DMS 273 (cell line): Measurements from ENCODE around the gene MLST8.
A peak's percentile ranks its signal among the peaks of the same experiment; 100 is the strongest.

ENCODE experiments used
- DNase-seq: peaks from one replicate; lab custom pipeline; 2025; ENCODE audit not compliant: unreplicated experiment; lab: John Stamatoyannopoulos, UW

MLST8 gene, protein sequence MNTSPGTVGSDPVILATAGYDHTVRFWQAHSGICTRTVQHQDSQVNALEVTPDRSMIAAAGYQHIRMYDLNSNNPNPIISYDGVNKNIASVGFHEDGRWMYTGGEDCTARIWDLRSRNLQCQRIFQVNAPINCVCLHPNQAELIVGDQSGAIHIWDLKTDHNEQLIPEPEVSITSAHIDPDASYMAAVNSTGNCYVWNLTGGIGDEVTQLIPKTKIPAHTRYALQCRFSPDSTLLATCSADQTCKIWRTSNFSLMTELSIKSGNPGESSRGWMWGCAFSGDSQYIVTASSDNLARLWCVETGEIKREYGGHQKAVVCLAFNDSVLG

DNA sequence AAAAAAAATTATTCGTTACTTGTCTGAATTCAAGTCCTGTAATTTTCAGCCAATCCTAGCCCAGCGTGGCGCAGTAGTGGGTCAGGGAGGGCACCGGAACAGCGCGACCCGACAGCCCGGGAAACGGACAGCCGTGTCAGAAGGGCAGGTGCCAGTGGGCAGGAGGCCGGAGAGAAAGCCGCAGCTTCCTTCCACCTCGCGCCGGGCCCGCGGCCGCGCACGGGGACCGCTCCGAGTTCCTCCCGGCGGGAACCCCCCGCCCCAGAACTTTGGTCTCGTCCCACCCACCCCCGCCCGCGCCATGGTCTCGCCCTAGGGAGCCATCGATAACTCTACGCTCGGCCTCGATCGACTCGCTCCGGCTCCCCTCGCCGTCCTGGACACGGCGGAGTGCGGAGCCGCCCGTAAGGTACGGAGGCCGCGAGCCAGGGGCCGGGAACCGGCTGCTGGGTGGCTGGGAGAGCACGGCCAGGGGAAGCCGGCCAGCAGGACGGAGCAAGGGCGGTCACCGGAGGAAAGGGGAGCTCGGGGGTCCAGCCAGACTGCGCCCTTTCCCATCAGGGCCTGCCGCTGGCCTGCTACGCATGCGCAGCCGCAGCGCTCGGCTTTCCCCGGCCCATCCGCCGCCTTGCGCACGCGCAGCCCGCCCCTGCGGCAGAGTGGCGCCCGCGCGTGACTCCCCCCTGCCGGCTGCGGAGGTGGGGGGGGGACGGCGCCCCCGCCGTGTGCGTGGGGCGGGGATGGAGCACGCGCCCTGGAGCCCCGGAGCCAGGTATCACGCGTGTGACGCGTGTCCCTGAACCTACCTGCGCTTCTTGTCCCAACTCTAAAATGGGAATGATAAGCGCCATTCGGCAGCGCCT, at the start of gene MLST8:
Gene MLST8 (plus strand): TSS at position 351 of the 863 bp plus-strand sequence. CDS start 632 bp downstream, outside the sequence.
- DNase-seq: peak; percentile 95

- DNase-seq: peak; percentile 75
Observed at GRCh38 chr16:2155977-2156848, 49.0 kb upstream of the MLST8 start.

GRCh38 chr16:2156849-2157224, 48.4 kb upstream of the MLST8 start:
- no peak for DNase-seq

DNA sequence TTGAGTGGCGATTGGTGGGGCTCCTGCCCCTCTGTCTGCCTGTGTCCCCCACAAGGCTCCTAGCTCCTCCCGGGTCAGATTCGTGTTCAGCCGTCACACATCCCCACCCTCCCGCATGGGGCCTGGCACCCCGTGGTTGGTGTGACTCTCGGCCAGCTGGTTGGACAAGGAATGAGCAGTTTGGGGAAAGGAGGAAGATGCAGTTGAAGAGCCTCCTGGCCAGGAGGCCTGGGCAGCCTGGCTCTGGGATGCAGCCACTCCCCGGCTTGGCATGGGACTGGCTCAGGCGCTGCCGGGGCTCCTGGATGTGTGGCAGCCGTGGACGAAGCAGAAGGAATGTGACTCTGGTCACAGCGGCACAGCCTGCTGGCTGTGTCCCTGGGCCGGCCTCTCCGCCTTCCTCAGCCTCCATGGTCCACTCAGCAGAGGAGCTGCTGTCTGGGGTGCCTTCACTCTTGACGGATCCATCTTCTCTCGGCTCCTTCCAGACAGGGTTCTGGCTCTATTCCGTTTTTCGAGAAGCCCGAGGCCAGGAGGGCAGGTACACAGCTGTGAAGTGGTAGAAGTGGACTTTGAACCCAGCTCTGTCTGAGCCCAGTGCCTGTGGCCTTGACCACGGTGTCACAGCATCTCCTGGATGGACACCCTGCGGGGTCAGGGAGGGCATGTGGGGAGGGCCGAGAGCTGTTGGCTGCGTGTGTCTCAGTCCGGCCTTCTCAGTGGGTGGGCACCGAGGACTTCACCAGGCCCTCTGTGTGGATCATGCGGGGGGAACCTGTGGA, 47.6 kb upstream of the MLST8 start:
- DNase-seq: no peak

GRCh38 chr16:2158262-2158638, 47.0 kb upstream of the MLST8 start:
- DNase-seq: no peak

- no peak for DNase-seq
Observed at GRCh38 chr16:2159175-2159838, 45.9 kb upstream of the MLST8 start.

DNA sequence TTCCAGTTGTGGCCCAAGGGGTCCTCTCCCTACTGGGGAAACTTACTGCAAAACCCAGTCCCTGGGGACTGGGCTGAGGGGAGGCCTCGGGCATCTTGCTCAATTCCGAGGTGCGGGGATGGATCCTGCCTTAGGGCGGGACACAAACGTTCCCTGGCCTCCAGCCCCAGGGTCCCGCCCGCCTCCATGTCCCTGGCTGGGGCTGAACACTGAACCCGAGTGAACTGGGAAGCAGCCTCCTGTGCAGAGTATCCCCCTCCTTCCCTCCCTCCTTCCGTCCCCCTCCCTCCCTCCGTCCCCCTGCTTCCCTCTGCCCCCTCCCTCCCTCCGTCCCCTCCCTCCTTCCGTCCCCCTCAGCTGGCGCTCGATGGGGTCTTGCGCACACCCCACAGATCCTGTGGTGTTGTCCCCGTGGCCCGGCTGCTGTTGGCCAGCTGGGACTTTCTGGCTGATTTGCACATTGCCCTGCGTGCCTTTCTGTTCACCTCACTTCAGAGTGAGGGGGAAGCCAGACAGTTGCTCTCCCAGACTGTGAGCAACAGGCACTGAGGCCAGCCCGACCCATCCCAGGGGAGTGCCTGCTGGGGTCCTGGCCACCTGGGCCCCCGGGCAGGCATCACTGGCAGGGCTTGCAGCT, 44.2 kb upstream of the MLST8 start:
- DNase-seq: no peak

GRCh38 chr16:2161911-2162310, 43.3 kb upstream of the MLST8 start:
- no peak for DNase-seq

- DNase-seq: no peak
Observed at GRCh38 chr16:2162676-2163118, 42.6 kb upstream of the MLST8 start.

DNA sequence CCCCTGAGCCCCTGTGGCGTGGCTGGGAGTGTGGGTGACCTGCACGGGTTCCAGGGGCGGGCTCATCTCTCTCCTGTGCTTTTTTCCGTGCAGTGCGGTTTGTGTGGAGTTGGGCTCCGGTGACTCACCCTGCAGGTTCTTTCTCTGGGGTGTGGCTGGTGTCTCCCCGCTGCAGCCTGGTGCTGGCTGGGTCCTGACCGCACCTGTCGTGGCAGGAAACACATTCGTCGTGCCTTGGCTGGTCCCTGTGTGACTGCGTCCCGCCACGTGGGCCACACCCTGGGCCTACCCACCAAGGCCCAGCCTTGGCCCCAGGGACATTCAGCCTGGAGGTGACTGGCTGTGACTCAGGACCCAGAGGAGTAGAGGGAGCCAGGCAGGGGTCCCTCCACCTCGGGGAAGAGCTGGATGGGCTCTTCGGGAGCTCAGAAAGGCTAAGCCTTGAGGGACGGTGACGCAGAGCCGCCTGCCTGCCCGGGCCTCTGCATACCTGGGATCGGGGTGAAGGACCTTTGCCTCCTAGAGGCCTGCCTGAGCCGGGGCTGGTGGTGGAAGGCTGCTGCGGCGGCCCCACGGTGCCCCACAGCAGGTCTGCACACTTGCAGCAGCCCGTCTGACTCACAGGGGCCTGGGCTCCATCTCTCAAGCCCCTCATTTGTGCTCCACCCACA, 41.9 kb upstream of the MLST8 start:
- DNase-seq: no peak

- DNase-seq: no peak
Observed at GRCh38 chr16:2165861-2166260, 39.4 kb upstream of the MLST8 start.

GRCh38 chr16:2166263-2167067, 38.8 kb upstream of the MLST8 start:
- DNase-seq: no peak

DNA sequence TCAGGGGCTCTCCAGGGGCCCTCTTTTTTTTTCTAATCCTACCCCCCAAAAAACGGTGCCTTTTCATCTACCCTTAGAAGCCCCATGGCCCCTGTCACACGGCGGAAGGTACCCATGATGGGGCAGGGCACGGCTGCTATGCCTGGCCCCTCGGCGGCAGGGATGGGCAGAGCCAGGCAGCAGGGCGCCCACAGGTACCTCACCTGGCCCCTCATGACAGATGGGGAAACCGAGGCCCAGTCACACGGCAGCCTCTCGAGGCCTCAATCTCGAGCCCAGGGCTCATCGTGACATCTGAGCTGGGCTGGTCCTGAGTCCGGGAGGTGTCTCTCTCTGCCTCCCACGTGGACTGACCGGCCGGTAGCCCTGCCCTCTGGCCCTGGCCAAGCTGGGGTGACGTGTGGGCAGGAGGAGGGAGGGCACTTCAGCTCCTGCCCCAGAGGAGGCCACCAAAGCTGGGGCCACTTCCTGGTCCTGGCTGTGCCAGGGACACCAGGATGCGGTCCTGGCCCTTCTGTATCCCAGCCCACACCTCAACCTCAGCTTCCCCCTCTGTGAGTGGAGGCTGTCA, 38.1 kb upstream of the MLST8 start:
- no peak for DNase-seq

GRCh38 chr16:2170080-2170479, 35.2 kb upstream of the MLST8 start:
- DNase-seq: no peak

DNA sequence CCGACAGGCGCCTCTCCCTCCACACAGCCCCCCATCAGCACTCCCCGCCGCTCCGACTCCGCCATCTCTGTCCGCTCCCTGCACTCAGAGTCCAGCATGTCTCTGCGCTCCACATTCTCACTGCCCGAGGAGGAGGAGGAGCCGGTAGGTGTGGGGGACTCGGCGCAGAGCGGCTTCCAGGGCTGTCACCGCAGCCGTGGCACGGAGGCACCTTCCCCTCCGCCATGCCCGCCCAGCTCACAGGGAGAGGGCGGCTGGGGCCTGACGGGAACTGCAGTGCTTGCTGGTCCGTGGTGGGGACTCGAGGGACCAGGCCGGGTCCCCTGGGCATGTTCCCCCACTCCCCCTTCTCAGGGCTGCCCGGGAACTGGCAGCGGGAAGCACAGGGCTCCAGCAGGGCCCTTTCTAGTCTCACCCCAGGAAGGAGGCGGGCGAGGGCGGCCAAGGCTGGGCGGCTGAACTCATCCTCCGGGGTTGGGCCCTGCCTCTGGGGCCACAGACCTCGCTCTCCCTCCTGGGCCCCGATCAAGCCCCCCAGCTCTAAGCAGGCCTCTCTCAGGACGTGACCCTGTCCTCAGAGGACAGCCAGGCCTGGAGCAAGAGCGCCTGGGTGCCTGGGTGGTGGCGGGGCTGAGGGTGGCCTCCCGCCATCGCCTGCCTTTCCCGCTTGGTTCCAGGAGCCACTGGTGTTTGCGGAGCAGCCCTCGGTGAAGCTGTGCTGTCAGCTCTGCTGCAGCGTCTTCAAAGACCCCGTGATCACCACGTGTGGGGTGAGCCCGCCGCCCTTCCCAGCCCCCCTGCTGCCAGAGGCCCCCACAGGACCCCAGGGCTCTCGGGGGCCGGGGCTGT, 34.4 kb upstream of the MLST8 start:
- DNase-seq: no peak

DNA sequence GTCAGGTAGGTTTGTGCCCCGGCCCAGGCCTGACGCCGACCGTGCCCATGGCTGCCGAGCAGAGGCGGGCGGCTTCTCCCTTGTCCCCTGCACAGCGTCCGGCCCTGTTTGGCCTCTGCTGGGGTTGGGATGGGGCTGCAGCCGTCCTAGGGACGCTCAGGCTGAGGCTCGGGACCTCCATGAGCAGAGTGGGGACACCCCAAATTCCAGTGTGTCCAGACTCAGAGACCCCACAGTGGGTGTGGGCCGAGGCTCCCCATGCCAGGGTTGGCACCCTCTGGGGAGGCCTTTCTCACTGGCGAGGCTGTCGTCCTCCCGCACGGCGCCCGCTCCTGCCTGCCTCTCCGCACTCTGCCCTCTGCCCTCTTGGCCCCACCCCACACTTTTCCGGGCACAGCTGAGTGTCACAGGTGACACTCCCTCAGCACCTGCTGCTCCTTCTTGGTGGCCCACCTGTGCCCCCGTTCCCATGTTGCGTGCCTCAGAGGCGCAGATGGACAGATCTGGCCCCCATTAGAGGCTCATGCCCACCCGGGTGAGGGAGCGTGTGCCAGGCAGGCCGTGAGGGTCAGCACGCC, 33.6 kb upstream of the MLST8 start:
- DNase-seq: no peak
